SK-N-SH (cell line): Measurements from ENCODE around the gene TIGIT. TPM values are rescaled to one million over a fixed set of nuclear protein-coding genes. Genes with fewer than 3 reads are reported as not detected.

ENCODE experiments used
- CTCF ChIA-PET: fragments of 300-600, 350-600 bp; formaldehyde crosslinking; extraction: SDS; loops from one replicate; lab custom pipeline; 2021; lab: Yijun Ruan, JAX
- POLR2A ChIA-PET: fragments of 350-600 bp; sonication (Branson Sonifier 250); formaldehyde crosslinking; extraction: SDS; loops from one replicate; lab custom pipeline; 2020; ENCODE audit warnings: antibody characterized with exemption, inconsistent platforms; lab: Yijun Ruan, JAX
- DNase-seq: peaks from one replicate; pipeline ENCODE4 v3.0.0; 2012
- H2AFZ ChIP-seq: fragments of 200-600 bp; sonication (generic); 2 replicates; pipeline ENCODE4 v1.8.1; 2016; ENCODE audit warnings: antibody characterized with exemption, mild to moderate bottlenecking, low read depth
- H3F3A ChIP-seq: fragments of 200-600 bp; sonication (generic); replicated peaks from 2 replicates; pipeline ENCODE3; 2016; ENCODE audit warnings: antibody characterized with exemption, mild to moderate bottlenecking; ENCODE audit not compliant: insufficient read depth
- H3K27ac ChIP-seq, 2 experiments: fragments of 200-500 bp in 1 of 2; fragments of 200-600 bp in 1 of 2; sonication (Bioruptor generic) in 1 of 2; sonication (generic), shearing (Covaris generic) in 1 of 2; 2 replicates each; pipeline versions ENCODE4 v1.5.1 to v1.6.1; 2014 to 2016; ENCODE audit warnings: low read depth in 2 of 2, inconsistent platforms in 1 of 2, low read length in 1 of 2, mild to moderate bottlenecking in 1 of 2, mixed read lengths in 1 of 2
- H3K27me3 ChIP-seq: fragments of 200-600 bp; sonication (generic), shearing (Covaris generic); 2 replicates; pipeline ENCODE4 v1.6.1; 2016; ENCODE audit warnings: mixed run types; ENCODE audit not compliant: insufficient read depth
- H3K36me3 ChIP-seq, 2 experiments: fragments of 200-500 bp in 1 of 2; fragments of 200-600 bp in 1 of 2; sonication (Bioruptor generic) in 1 of 2; sonication (generic) in 1 of 2; replicated peaks in 1 of 2; 2 replicates each; pipeline versions ENCODE3 to v1.5.1; 2014 to 2016; ENCODE audit warnings: low read length in 1 of 2, mild to moderate bottlenecking in 1 of 2; ENCODE audit not compliant: insufficient read depth in 2 of 2, control insufficient read depth in 1 of 2
- H3K4me1 ChIP-seq, 2 experiments: fragments of 200-500 bp in 1 of 2; fragments of 200-600 bp in 1 of 2; sonication (Bioruptor generic) in 1 of 2; sonication (generic), shearing (Covaris generic) in 1 of 2; 2 replicates each; pipeline versions ENCODE4 v1.5.1 to v1.6.1; 2014 to 2016; ENCODE audit warnings: low read depth in 1 of 2, low read length in 1 of 2, mixed run types in 1 of 2; ENCODE audit not compliant: insufficient read depth in 2 of 2, control insufficient read depth in 1 of 2
- H3K4me2 ChIP-seq: fragments of 200-600 bp; sonication (generic), shearing (Covaris generic); 2 replicates; pipeline ENCODE4 v1.6.1; 2017; ENCODE audit warnings: mixed run types
- H3K4me3 ChIP-seq, 2 experiments: fragments of 200-500 bp in 1 of 2; fragments of 200-600 bp in 1 of 2; sonication (Bioruptor generic) in 1 of 2; sonication (generic), shearing (Covaris generic) in 1 of 2; 2 replicates each; pipeline versions ENCODE4 v1.5.1 to v1.8.1; 2014 to 2016; ENCODE audit warnings: low read depth in 2 of 2, inconsistent platforms in 1 of 2, low read length in 1 of 2, mild to moderate bottlenecking in 1 of 2, mixed read lengths in 1 of 2, moderate library complexity in 1 of 2
- H3K79me2 ChIP-seq: fragments of 200-600 bp; sonication (generic); 2 replicates; pipeline ENCODE4 v1.8.1; 2017; ENCODE audit warnings: mild to moderate bottlenecking; ENCODE audit not compliant: insufficient read depth
- H3K9ac ChIP-seq: fragments of 200-600 bp; sonication (generic); 2 replicates; pipeline ENCODE4 v1.6.1; 2017; ENCODE audit warnings: mixed run types
- H3K9me2 ChIP-seq: fragments of 200-600 bp; sonication (generic); 2 replicates; pipeline ENCODE4 v1.6.1; 2017; ENCODE audit warnings: mixed run types
- H3K9me3 ChIP-seq: fragments of 200-600 bp; sonication (generic); 2 replicates; pipeline ENCODE4 v1.6.1; 2017; ENCODE audit warnings: mixed run types, mild to moderate bottlenecking, moderate library complexity
- H4K20me1 ChIP-seq: fragments of 200-600 bp; sonication (generic); 2 replicates; pipeline ENCODE4 v1.6.1; 2017; ENCODE audit warnings: mild to moderate bottlenecking, mixed run types; ENCODE audit not compliant: insufficient read depth
- EP300 ChIP-seq, 2 experiments: IDR thresholded peaks; 2 replicates each; pipeline versions ENCODE4 v1.4.0 to v1.6.1; 2012; ENCODE audit warnings: borderline replicate concordance in 1 of 2, low read depth in 1 of 2, low read length in 1 of 2
- FOSL2 ChIP-seq: IDR thresholded peaks from 2 replicates; pipeline ENCODE4 v1.4.0; 2012; ENCODE audit warnings: low read depth, mild to moderate bottlenecking, moderate library complexity, borderline replicate concordance
- GABPA ChIP-seq: IDR thresholded peaks from 2 replicates; pipeline ENCODE4 v1.4.0; 2012; ENCODE audit warnings: low read depth, mild to moderate bottlenecking
- GATA2 ChIP-seq: sonication (generic); formaldehyde crosslinking; IDR thresholded peaks from 2 replicates; pipeline ENCODE4 v1.5.0; 2020; ENCODE audit warnings: mild to moderate bottlenecking, missing genetic modification reagents
- JUND ChIP-seq: IDR thresholded peaks from 2 replicates; pipeline ENCODE4 v1.4.0; 2012
- REST ChIP-seq: IDR thresholded peaks from 2 replicates; pipeline ENCODE4 v1.6.1; 2012; ENCODE audit warnings: mild to moderate bottlenecking, low read depth, low read length, moderate library complexity
- RFX5 ChIP-seq: IDR thresholded peaks from 2 replicates; pipeline ENCODE4 v1.6.1; 2012; ENCODE audit warnings: mild to moderate bottlenecking, improper control_type of control experiment, low read length
- WGBS: methylation state at CpG from one replicate; pipeline ENCODE4 v1.1.6; 2017; ENCODE audit warnings: low lambda C conversion rate; 5-methylcytosine and 5-hydroxymethylcytosine counted together
- polyA plus RNA-seq, 3 experiments: library from polyadenylated mRNA; depleted of rRNA; stranded (reverse); fragments of >200 nt; gene quantifications; 2 replicates each; pipeline ENCODE4 v1.2.3, GENCODE V29; 2012

Gene TIGIT
- polyA plus RNA-seq, 1 of the 3 experiments (the other 2 are of a cell fraction): not detected

- no peak for TF ChIP-seq REST
- no peak for TF ChIP-seq RFX5
Observed at GRCh38 chr3:114328345-114328744, 34.5 kb downstream of the TIGIT start (continued).

GRCh38 chr3:114329823-114330222 lies 36.0 kb downstream of the TIGIT start:
- H3K9me3 ChIP-seq: no peaks in the 10 kb centered on the region
- H3K4me2 ChIP-seq: no peak overlapping the region
- no peaks in the 10 kb centered on the region for H3F3A ChIP-seq
- POLR2A ChIA-PET: no interaction called here
- no peak for DNase-seq
- no peak overlapping the region for H3K9ac ChIP-seq
- no peak overlapping the region for H2AFZ ChIP-seq
- no peaks in the 10 kb centered on the region; a peak in 1 of 4 replicates for H3K4me1 ChIP-seq
- peaks cover 0 to 10% of the 10 kb centered on the region in 2 experiments for H3K36me3 ChIP-seq
- H3K9me2 ChIP-seq: no peaks in the 10 kb centered on the region
- 100% methylated on average over 2 of the region's 2 CpGs for WGBS
- no peak overlapping the region for H3K27ac ChIP-seq
- CTCF ChIA-PET: no interaction called here
- no peak for TF ChIP-seq JUND
- TF ChIP-seq EP300 (IDR thresholded peaks at IDR 0.05; ENCODE audit: borderline replicate concordance in 1 of 2, low read depth in 1 of 2, low read length in 1 of 2): no peak
- H3K4me3 ChIP-seq: no peak overlapping the region
- H3K27me3 ChIP-seq: no peaks in the 10 kb centered on the region
- no peaks in the 10 kb centered on the region for H4K20me1 ChIP-seq
- no peaks in the 10 kb centered on the region for H3K79me2 ChIP-seq

GRCh38 chr3:114331007-114331406 lies 37.2 kb downstream of the TIGIT start:
- ChIA-PET POLR2A (no interaction called here), CTCF (no interaction called here)
- H3K79me2 ChIP-seq: no peaks in the 10 kb centered on the region
- H3K4me3 ChIP-seq: no peak overlapping the region
- no peak overlapping the region for H2AFZ ChIP-seq
- H3K4me2 ChIP-seq: no peak overlapping the region
- no peak overlapping the region for H3K27ac ChIP-seq
- no peak for TF ChIP-seq FOSL2
- no peak for TF ChIP-seq GATA2 (CRISPR knock-in tag)
- no peak for TF ChIP-seq GABPA
- no peaks in the 10 kb centered on the region for H3K9me2 ChIP-seq
- H3F3A ChIP-seq: no peaks in the 10 kb centered on the region
- WGBS: 89% methylated on average over 2 of the region's 2 CpGs
- H3K9ac ChIP-seq: no peak overlapping the region
- H3K4me1 ChIP-seq: no peaks in the 10 kb centered on the region; a peak in 1 of 4 replicates
- H3K9me3 ChIP-seq: no peaks in the 10 kb centered on the region
- no peak for DNase-seq
- H4K20me1 ChIP-seq: no peaks in the 10 kb centered on the region
- no peaks in the 10 kb centered on the region for H3K27me3 ChIP-seq
- H3K36me3 ChIP-seq: peaks cover 0 to 13% of the 10 kb centered on the region in 2 experiments
